Lower leg skin (tissue), 3 donors: ENCODE data around the gene LRRFIP1.

Source experiments
- POLR2A ChIP-seq, 2 donors: fragments of 450-650 bp; IDR thresholded peaks; one replicate each; pipeline ENCODE4 v1.6.1; 2016 to 2017; ENCODE audit warnings: antibody characterized with exemption in 2 of 2, mild to moderate bottlenecking in 1 of 2, moderate library complexity in 1 of 2
- TF ChIP-seq, protein P1 (sequence below), 3 donors: fragments of 450-650 bp; IDR thresholded peaks; one replicate each; pipeline ENCODE4 v1.5.1; 2016; ENCODE audit warnings: antibody characterized with exemption in 3 of 3, mild to moderate bottlenecking in 3 of 3, moderate library complexity in 2 of 3

DNA sequence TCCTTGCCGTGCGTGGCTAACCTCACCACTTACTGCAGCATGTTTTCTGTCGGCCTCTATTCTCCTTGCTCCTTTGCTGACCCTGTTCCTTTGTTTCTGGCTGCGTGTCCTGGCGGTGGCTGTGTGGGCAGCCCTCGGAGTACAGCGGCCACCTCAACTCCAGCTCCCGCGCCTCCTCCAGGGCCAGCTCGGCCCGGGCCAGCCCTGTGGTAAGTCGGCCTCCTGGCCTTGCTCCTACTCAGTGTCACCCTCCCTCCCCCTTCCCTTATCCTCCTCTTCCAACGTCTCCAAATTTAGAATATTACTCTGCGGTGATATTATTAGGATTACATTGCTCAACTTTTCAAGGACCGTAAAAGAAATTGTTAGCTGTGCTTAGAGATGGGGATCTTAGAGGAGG lies 111.7 kb downstream of the LRRFIP1 start:
- TF ChIP-seq, protein P1, sequence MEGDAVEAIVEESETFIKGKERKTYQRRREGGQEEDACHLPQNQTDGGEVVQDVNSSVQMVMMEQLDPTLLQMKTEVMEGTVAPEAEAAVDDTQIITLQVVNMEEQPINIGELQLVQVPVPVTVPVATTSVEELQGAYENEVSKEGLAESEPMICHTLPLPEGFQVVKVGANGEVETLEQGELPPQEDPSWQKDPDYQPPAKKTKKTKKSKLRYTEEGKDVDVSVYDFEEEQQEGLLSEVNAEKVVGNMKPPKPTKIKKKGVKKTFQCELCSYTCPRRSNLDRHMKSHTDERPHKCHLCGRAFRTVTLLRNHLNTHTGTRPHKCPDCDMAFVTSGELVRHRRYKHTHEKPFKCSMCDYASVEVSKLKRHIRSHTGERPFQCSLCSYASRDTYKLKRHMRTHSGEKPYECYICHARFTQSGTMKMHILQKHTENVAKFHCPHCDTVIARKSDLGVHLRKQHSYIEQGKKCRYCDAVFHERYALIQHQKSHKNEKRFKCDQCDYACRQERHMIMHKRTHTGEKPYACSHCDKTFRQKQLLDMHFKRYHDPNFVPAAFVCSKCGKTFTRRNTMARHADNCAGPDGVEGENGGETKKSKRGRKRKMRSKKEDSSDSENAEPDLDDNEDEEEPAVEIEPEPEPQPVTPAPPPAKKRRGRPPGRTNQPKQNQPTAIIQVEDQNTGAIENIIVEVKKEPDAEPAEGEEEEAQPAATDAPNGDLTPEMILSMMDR (IDR thresholded peaks at IDR 0.05), result no peak
- no peak for TF ChIP-seq POLR2A (IDR thresholded peaks at IDR 0.05)
